Measurements from ENCODE around the gene RAB3GAP1.

DNA sequence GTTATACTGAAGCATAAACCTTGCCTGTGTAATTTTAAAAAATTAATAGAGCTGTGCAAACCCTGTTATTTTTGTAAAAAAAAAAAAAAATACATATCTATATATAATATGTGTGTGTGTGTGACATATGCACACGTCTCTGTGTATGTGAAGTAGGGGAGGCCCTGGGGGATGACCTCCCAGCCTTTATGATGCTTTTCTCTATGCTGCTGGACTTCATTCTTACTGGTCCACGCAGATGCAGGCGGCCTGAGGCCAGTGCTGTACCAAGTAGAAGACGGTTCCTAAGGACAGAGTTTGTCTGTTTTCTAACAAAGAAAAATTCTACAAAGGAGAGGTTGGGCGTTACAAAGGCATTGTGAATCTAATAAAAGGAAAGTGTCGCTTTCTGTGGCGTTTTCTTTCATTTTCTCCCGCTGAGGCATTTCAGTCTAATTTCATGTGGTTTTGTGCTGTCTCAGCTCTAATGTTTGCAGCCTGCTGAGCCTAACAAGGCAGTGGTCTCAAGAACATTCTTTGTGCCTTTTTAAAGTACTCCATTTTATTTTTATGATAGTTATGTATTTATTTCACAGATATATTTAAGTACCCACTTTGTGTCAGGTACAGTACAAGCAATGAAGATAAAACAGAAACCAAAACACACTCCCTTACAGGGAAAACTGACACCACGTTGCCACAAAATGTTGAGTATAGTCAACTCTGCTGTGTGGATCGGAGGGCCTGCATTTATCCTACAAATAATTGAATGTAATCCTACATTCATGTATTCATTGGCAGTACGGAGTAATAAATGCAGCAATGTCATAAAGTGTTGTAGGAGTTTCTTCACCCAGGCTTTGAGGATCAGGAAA, 118.0 kb downstream of the RAB3GAP1 start:
- no peak for TF ChIP-seq EP300 (IDR thresholded peaks at IDR 0.05; ENCODE audit: borderline replicate concordance)
- TF ChIP-seq ZBTB7A (IDR thresholded peaks at IDR 0.05; ENCODE audit: low read depth): no peak
- TF ChIP-seq, protein P1, sequence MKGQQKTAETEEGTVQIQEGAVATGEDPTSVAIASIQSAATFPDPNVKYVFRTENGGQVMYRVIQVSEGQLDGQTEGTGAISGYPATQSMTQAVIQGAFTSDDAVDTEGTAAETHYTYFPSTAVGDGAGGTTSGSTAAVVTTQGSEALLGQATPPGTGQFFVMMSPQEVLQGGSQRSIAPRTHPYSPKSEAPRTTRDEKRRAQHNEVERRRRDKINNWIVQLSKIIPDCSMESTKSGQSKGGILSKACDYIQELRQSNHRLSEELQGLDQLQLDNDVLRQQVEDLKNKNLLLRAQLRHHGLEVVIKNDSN (IDR thresholded peaks at IDR 0.05): no peak
- TF ChIP-seq, protein P2, sequence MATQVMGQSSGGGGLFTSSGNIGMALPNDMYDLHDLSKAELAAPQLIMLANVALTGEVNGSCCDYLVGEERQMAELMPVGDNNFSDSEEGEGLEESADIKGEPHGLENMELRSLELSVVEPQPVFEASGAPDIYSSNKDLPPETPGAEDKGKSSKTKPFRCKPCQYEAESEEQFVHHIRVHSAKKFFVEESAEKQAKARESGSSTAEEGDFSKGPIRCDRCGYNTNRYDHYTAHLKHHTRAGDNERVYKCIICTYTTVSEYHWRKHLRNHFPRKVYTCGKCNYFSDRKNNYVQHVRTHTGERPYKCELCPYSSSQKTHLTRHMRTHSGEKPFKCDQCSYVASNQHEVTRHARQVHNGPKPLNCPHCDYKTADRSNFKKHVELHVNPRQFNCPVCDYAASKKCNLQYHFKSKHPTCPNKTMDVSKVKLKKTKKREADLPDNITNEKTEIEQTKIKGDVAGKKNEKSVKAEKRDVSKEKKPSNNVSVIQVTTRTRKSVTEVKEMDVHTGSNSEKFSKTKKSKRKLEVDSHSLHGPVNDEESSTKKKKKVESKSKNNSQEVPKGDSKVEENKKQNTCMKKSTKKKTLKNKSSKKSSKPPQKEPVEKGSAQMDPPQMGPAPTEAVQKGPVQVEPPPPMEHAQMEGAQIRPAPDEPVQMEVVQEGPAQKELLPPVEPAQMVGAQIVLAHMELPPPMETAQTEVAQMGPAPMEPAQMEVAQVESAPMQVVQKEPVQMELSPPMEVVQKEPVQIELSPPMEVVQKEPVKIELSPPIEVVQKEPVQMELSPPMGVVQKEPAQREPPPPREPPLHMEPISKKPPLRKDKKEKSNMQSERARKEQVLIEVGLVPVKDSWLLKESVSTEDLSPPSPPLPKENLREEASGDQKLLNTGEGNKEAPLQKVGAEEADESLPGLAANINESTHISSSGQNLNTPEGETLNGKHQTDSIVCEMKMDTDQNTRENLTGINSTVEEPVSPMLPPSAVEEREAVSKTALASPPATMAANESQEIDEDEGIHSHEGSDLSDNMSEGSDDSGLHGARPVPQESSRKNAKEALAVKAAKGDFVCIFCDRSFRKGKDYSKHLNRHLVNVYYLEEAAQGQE (IDR thresholded peaks at IDR 0.05; ENCODE audit: low read depth): no peak
- no peak for TF ChIP-seq CEBPB (IDR thresholded peaks at IDR 0.05)
- TF ChIP-seq FOXM1 (IDR thresholded peaks at IDR 0.05; ENCODE audit: borderline replicate concordance, low read depth): no peak
- no peak for TF ChIP-seq RAD21 (IDR thresholded peaks at IDR 0.05; ENCODE audit: low read depth)
- no peak for TF ChIP-seq NFIC (IDR thresholded peaks at IDR 0.05)
- no peak for TF ChIP-seq TAF1 (IDR thresholded peaks at IDR 0.05; ENCODE audit: low read depth)
- no peak for TF ChIP-seq YY1 (IDR thresholded peaks at IDR 0.05; ENCODE audit: low read depth)
- TF ChIP-seq, protein P3, sequence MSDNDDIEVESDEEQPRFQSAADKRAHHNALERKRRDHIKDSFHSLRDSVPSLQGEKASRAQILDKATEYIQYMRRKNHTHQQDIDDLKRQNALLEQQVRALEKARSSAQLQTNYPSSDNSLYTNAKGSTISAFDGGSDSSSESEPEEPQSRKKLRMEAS (IDR thresholded peaks at IDR 0.05): no peak
- no peak for TF ChIP-seq CREB1 (IDR thresholded peaks at IDR 0.05; ENCODE audit: low read depth)
- no peak for TF ChIP-seq EGR1 (IDR thresholded peaks at IDR 0.05)
